SK-N-MC (cell line): Measurements from ENCODE around the gene ZKSCAN4.

ENCODE experiments used
- EZH2 ChIP-seq: fragments of 200-600 bp; sonication (generic); IDR thresholded peaks from one replicate; pipeline ENCODE4 v1.6.1; 2017; ENCODE audit warnings: antibody characterized with exemption
- FOXP2 ChIP-seq: optimal IDR thresholded peaks from 2 replicates; pipeline ENCODE3; 2011; ENCODE audit warnings: mild to moderate bottlenecking, moderate library complexity; ENCODE audit not compliant: insufficient read depth; ENCODE audit errors: extremely low read length, control extremely low read depth
- POLR2AphosphoS5 ChIP-seq: IDR thresholded peaks from 2 replicates; pipeline ENCODE4 v1.6.1; 2012; ENCODE audit warnings: mild to moderate bottlenecking, low read depth, low read length, borderline replicate concordance

DNA sequence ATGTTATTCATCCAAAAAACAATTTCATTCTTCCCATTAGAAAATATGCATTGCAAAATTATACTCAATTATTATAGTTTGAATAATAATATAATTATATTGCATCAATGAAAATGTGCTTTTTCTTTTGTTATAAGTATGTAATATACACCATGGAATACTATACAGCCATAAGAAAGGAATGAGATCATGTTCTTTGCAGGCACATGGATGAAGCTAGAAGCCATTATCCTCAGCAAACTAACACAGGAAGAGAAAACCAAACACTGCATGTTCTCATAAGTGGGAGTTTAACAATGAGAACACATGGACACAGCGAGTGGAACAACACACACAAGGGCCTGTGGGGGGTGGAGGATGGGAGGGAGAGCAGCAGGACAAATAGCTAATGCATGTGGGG is 5.0 kb upstream of the ZKSCAN4 start:
- no peak for TF ChIP-seq EZH2
- TF ChIP-seq POLR2AphosphoS5 = no peak
- TF ChIP-seq FOXP2 = no peak
